Aorta (tissue), 5 donors: ENCODE data around the gene SEMA3B. TPM values are rescaled to one million over a fixed set of nuclear protein-coding genes. Genes with fewer than 3 reads are reported as not detected.
A peak's percentile ranks its signal among the peaks of the same experiment; 100 is the strongest.
"Not testable (repeated sequence)": the region's sequence is repeated elsewhere in the genome, so short reads cannot be mapped to it uniquely, and the experiment has no call there.

Experiments used
- ATAC-seq: fragments of 200-7000 bp; cut with Tn5 transposase; one replicate; pipeline ENCODE4 v1.9.1; 2022; ENCODE audit warnings: moderate library complexity; ENCODE audit not compliant: low FRiP score
- DNase-seq, 2 donors: peaks; one replicate each; pipeline ENCODE4 v3.0.0-alpha.2; 2020
- H3K27ac ChIP-seq, 2 donors: one replicate each; pipeline ENCODE4 v1.5.1; 2013; ENCODE audit warnings: low read length in 2 of 2, mild to moderate bottlenecking in 2 of 2, moderate library complexity in 2 of 2, control low read depth in 1 of 2, inconsistent platforms in 1 of 2, low read depth in 1 of 2
- H3K27me3 ChIP-seq, 2 donors: one replicate each; pipeline ENCODE4 v1.6.1; 2013; ENCODE audit warnings: control low read depth in 1 of 2, low read length in 1 of 2, mild to moderate bottlenecking in 1 of 2, moderate library complexity in 1 of 2; ENCODE audit not compliant: insufficient read depth in 2 of 2, control insufficient read depth in 1 of 2
- H3K36me3 ChIP-seq, 2 donors: one replicate each; pipeline ENCODE4 v1.6.1; 2013; ENCODE audit warnings: control low read depth in 1 of 2, low read length in 1 of 2, mild to moderate bottlenecking in 1 of 2; ENCODE audit not compliant: insufficient read depth in 2 of 2, control insufficient read depth in 1 of 2
- H3K4me1 ChIP-seq, 2 donors: one replicate each; pipeline ENCODE4 v1.6.1; 2013; ENCODE audit warnings: low read length in 2 of 2, control low read depth in 1 of 2, mild to moderate bottlenecking in 1 of 2, moderate library complexity in 1 of 2; ENCODE audit not compliant: insufficient read depth in 2 of 2, control insufficient read depth in 1 of 2
- H3K4me3 ChIP-seq, 2 donors: one replicate each; pipeline ENCODE4 v1.5.1; 2013; ENCODE audit warnings: low read length in 2 of 2, control low read depth in 1 of 2, mild to moderate bottlenecking in 1 of 2
- H3K9me3 ChIP-seq: one replicate; pipeline ENCODE4 v1.6.1; 2013; ENCODE audit warnings: mild to moderate bottlenecking, low read length; ENCODE audit not compliant: control insufficient read depth
- WGBS, 2 donors: extraction: QIAGEN DNeasy Blood & Tissue Kit; methylation state at CpG; one replicate each; pipeline ENCODE4 v1.1.7; 2013; 5-methylcytosine and 5-hydroxymethylcytosine counted together
- intact Hi-C, 2 donors: fragments of 100-400 bp; cut with DNase I; formaldehyde crosslinking; loops; one replicate each; pipeline versions ENCODE4 v1.14.2 to v1.15.0; 2022
- polyA plus RNA-seq, 2 donors: library from polyadenylated mRNA; stranded (reverse); fragments of 200-250 nt; gene quantifications; one replicate each; pipeline ENCODE4 v1.2.3, GENCODE V29; 2013
- total RNA-seq, 2 donors: library from RNA; stranded (reverse); fragmentation: NEBNext Ultra II Directional; extraction: Animal tissue kit (Norgen Biotek cat#: 25700); gene quantifications; one replicate each; pipeline ENCODE4 v1.2.1, GENCODE V29; 2021
- donor health status: healthy with polysubstance abuse.
- donor health status: Bipolar disorder and iron deficiency.
- donor health status: DM: no; HTN: no; CAD: no.
- donor health status: DM: no; HTN: no; CAD: no.
- donor health status: DM: yes; HTN: yes; CAD: no.

The SEMA3B gene
- total and polyA plus RNA-seq, 4 donors: 23.3 to 69.5 (median 41.7) TPM

DNA sequence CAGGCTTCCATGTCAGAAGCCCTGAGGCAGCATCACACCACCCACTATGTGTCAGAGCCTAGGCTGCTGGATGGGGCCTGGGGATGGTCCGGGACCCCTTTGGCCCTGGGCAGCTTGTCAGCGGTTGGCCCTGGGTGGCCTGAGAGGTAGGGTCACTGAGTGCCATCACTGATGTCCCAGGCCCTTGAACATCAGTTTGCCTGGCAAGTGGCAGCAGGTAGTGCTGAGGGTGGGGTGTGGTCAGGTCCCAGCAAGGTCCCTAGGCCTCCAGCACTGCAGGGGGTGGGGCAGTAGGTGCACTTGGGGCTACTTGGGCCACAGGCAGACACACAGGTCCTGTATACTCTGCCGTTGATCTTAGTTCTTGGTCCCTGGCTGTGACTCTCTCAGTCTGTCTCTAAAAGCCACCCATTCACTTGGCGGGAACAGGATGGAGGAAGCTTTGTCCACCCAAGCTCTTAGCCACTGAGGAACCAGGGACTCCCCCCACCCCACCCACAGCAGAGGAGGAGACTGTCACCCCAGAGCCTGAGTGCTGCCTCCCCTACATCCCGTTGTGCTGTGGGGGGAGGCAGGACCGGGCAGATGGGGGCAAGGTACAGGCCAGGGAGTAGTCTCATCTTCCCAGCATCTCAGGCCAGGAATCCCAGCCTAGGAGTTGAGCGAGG is 27.1 kb upstream of the SEMA3B start:
- WGBS, 2 donors: 60 to 62% methylated on average over 7 of the region's 7 CpGs
- DNase-seq: peak in 1 of 2 donors; percentile 45
- Histone ChIP-seq H3K4me1 (peaks cover 0 to 2% of the 10 kb centered on the region in 2 donors), H3K9me3 (no peaks in the 10 kb centered on the region), H3K4me3 (no peak overlapping the region), H3K27ac (peak overlapping the region in 1 of 2 donors; percentile 9), H3K27me3 (no peaks in the 10 kb centered on the region), H3K36me3 (no peaks in the 10 kb centered on the region)
- ATAC-seq: no peak
- intact Hi-C loops: no loop called here

DNA sequence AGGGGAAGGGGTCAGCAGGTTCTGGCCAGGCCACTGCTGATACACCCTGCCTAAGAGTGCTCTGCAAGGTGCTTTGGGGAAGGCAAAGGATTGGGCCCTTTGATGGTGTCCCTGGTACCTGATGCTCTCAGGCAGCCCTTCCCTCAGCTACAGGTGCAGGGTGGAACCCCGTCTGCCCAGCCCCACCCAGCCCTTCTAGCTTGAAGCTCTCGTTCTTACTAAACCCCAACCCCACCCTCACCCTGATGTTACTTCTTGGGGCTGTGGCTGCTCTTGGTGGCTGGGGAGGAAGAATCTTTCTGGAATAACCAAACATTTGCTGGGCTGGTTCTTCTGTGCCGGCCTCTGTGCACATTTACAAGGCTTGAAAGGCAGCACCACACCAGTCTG is 26.6 kb upstream of the SEMA3B start:
- Histone ChIP-seq H3K4me3 (no peak overlapping the region), H3K27me3 (no peaks in the 10 kb centered on the region), H3K36me3 (no peaks in the 10 kb centered on the region), H3K9me3 (no peaks in the 10 kb centered on the region), H3K27ac (peak overlapping the region in 1 of 2 donors; percentile 54), H3K4me1 (peaks cover 0 to 2% of the 10 kb centered on the region in 2 donors)
- 51% methylated on average over 3 of the region's 3 CpGs for WGBS, 2 donors
- intact Hi-C loops: no loop called here
- no peak for ATAC-seq
- DNase-seq: no peak

GRCh38 chr3:50242851-50243542 is 25.9 kb upstream of the SEMA3B start:
- peak overlapping the region in 1 of 2 donors; percentile 54 for H3K27ac ChIP-seq
- ATAC-seq (peak; percentile 6), DNase-seq (peak; percentile 85 to 91)
- H3K27me3 ChIP-seq: no peaks in the 10 kb centered on the region
- 29 to 37% methylated on average over 14 of the region's 14 CpGs for WGBS, 2 donors
- peaks cover 0 to 2% of the 10 kb centered on the region in 2 donors for H3K4me1 ChIP-seq
- no peak overlapping the region for H3K4me3 ChIP-seq
- H3K9me3 ChIP-seq: no peaks in the 10 kb centered on the region
- intact Hi-C loops: no loop called here
- no peaks in the 10 kb centered on the region for H3K36me3 ChIP-seq

DNA sequence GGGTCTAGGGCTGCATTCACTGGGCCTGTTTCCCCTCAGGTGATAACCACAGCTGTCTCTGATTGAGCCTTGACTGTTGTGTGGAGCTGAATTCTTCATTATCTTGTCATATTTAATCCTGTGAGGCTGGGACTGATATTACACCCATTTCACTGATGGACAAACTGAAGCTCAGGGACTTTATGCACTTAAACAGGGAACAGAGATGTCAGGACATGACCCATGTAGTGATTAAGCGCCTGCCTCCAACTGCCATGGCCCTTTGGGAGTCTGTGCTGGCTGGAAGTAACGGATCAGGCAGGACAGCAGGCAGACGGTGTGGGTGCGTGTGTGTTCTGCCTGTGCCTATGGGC is 25.4 kb upstream of the SEMA3B start:
- ATAC-seq: no peak
- Histone ChIP-seq H3K36me3 (no peaks in the 10 kb centered on the region), H3K9me3 (no peaks in the 10 kb centered on the region), H3K27ac (peak overlapping the region in 1 of 2 donors; percentile 29), H3K4me3 (no peak overlapping the region), H3K27me3 (no peaks in the 10 kb centered on the region), H3K4me1 (peaks cover 0 to 2% of the 10 kb centered on the region in 2 donors)
- no peak for DNase-seq
- intact Hi-C loops: no loop called here
- WGBS, 2 donors: 52 to 60% methylated on average over 4 of the region's 4 CpGs

GRCh38 chr3:50244813-50245212 is 24.1 kb upstream of the SEMA3B start:
- not testable (repeated sequence) for H3K36me3 ChIP-seq, ATAC-seq
- WGBS, 2 donors: 77 to 78% methylated on average over 6 of the region's 6 CpGs

GRCh38 chr3:50245251-50245745 is 23.6 kb upstream of the SEMA3B start:
- Histone ChIP-seq H3K27me3 (no peaks in the 10 kb centered on the region), H3K4me3 (no peak overlapping the region), H3K27ac (no peak overlapping the region), H3K4me1 (peaks cover 0 to 2% of the 10 kb centered on the region in 2 donors), H3K36me3 (no peaks in the 10 kb centered on the region), H3K9me3 (no peaks in the 10 kb centered on the region)
- WGBS, 2 donors: 50 to 55% methylated on average over 15 to 16 of the region's 16 CpGs
- intact Hi-C loops: loop anchor here in 1 of 2 donors (2.0 kb wide), 1 partner anchor 18 kb away; no protein-coding TSS in a partner anchor
- DNase-seq (peak in 1 of 2 donors; percentile 50), ATAC-seq (no peak)

More at GRCh38 chr3:50244813-50245212, 24.1 kb upstream of the SEMA3B start:
- H3K4me1 ChIP-seq, H3K9me3 ChIP-seq, H3K27me3 ChIP-seq, H3K4me3 ChIP-seq, H3K27ac ChIP-seq: not testable (repeated sequence)
- DNase-seq: peak in 1 of 2 donors; percentile 51
- intact Hi-C loops: loop anchor here in 1 of 2 donors (2.0 kb wide), 1 partner anchor 18 kb away; no protein-coding TSS in a partner anchor

DNA sequence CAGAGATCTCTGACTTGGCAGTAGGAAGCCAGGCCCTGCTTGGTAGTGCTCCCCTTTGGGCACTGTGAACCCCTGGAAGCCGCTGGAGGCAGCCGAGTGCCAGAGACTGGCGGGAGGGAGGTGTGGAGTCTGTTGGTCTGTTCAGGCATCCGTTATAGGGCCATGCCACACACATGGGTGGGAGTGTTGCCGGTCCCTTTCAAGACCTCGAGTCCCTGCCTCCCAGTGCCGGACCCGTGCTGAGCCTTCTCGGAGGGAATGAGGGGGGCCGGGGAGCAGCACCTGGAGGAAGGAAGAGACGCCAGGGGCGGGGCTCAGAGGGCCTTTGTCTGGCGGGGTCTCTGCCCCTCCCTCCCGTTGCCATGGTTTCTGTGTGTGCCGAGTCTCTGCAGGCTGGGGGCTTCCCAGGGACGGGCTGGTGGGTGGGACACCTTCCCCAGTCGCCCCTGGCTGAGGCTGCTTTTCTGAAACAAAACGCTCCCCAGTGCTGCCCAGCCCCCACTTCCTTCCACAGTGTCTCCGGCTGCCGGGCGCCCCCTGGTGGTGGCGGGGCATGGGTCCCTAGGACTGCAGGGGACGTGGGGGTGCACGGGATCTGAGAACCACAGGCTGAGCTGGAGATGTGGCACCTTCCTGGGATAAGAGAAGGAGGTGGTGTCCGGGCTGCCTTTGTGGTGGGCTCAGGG is 23.0 kb upstream of the SEMA3B start:
- intact Hi-C loops: loop anchor here in 1 of 2 donors (2.0 kb wide), 1 partner anchor 19 kb away; no protein-coding TSS in a partner anchor
- Histone ChIP-seq H3K36me3 (no peaks in the 10 kb centered on the region), H3K4me3 (no peak overlapping the region), H3K9me3 (no peaks in the 10 kb centered on the region), H3K27ac (peak overlapping the region in 1 of 2 donors; percentile 30), H3K27me3 (no peaks in the 10 kb centered on the region), H3K4me1 (peaks cover 0 to 2% of the 10 kb centered on the region in 2 donors)
- 1 to 2% methylated on average over 20 to 25 of the region's 25 CpGs for WGBS, 2 donors
- ATAC-seq: peak; percentile 90
- DNase-seq: peak; percentile 95 to 98

- intact Hi-C loops: no loop called here
- H3K27ac ChIP-seq: peak overlapping the region in 1 of 2 donors; percentile 28
- DNase-seq (peak; percentile 69 to 83), ATAC-seq (peak; percentile 34)
- no peaks in the 10 kb centered on the region for H3K9me3 ChIP-seq
- 26 to 27% methylated on average over 10 of the region's 10 CpGs for WGBS, 2 donors
- H3K36me3 ChIP-seq: no peaks in the 10 kb centered on the region
- H3K27me3 ChIP-seq: no peaks in the 10 kb centered on the region
- no peak overlapping the region for H3K4me3 ChIP-seq
- H3K4me1 ChIP-seq: peaks cover 0 to 2% of the 10 kb centered on the region in 2 donors
These were observed 22.4 kb upstream of the SEMA3B start for GRCh38 chr3:50246517-50246954.
